Ishikawa (cell line): Measurements from ENCODE around the gene ANXA2.

Source experiments
- CEBPB ChIP-seq: IDR thresholded peaks from 2 replicates; pipeline ENCODE4 v1.6.1; 2012
- EP300 ChIP-seq: IDR thresholded peaks from 2 replicates; pipeline ENCODE4 v1.6.1; 2012; ENCODE audit warnings: borderline replicate concordance
- YY1 ChIP-seq: IDR thresholded peaks from 2 replicates; pipeline ENCODE4 v1.6.1; 2012; ENCODE audit warnings: low read depth
- TF ChIP-seq, protein P1 (sequence below): IDR thresholded peaks from 2 replicates; pipeline ENCODE4 v1.6.1; 2012; ENCODE audit warnings: low read depth, mild to moderate bottlenecking

DNA sequence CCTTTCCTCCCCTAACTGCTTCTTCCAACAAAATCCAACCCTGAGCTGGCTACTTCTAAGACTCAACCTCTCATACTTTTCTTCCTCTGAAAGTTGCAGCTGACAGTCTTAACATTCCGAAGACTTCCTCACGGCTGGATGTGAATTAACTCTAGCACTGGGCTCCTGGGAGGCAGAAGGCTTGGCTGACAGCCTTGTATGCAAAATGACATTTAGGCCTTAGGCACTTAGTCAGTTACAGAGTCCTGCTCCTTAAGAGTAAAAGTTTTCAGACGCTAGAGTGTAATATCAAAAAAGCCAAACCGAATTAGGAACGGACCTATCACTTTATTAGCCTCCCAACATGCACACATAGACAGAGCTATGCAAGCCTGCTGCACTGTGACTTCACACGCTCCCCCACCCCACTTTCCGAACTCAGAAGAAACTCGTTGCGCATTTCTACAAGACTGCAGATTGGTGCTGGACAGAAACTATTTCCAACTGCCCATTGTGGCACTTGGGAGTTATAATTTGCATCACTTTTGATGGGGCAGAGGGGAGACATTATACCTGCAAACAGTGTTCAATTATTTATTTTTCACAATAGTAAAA is 15.5 kb upstream of the ANXA2 start:
- TF ChIP-seq, protein P1, sequence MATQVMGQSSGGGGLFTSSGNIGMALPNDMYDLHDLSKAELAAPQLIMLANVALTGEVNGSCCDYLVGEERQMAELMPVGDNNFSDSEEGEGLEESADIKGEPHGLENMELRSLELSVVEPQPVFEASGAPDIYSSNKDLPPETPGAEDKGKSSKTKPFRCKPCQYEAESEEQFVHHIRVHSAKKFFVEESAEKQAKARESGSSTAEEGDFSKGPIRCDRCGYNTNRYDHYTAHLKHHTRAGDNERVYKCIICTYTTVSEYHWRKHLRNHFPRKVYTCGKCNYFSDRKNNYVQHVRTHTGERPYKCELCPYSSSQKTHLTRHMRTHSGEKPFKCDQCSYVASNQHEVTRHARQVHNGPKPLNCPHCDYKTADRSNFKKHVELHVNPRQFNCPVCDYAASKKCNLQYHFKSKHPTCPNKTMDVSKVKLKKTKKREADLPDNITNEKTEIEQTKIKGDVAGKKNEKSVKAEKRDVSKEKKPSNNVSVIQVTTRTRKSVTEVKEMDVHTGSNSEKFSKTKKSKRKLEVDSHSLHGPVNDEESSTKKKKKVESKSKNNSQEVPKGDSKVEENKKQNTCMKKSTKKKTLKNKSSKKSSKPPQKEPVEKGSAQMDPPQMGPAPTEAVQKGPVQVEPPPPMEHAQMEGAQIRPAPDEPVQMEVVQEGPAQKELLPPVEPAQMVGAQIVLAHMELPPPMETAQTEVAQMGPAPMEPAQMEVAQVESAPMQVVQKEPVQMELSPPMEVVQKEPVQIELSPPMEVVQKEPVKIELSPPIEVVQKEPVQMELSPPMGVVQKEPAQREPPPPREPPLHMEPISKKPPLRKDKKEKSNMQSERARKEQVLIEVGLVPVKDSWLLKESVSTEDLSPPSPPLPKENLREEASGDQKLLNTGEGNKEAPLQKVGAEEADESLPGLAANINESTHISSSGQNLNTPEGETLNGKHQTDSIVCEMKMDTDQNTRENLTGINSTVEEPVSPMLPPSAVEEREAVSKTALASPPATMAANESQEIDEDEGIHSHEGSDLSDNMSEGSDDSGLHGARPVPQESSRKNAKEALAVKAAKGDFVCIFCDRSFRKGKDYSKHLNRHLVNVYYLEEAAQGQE, result no peak
- TF ChIP-seq CEBPB (no peak), EP300 (no peak), YY1 (no peak)
